ENCODE data around the gene CREB3L4. TPM values are rescaled to one million over a fixed set of nuclear protein-coding genes. Genes with fewer than 3 reads are reported as not detected.

CREB3L4 gene
- total RNA-seq, 2 donors from 2014 or later: 0.66 to 14.0 TPM

GRCh38 chr1:153945795-153946621 is 21.7 kb upstream of the CREB3L4 start:
- H3K9me3 ChIP-seq: no peaks in the 10 kb centered on the region
- H3K4me3 ChIP-seq: peak overlapping the region; percentile 32 to 74
- TF ChIP-seq CTCF (IDR thresholded peaks at IDR 0.05) (no peak), POLR2A (IDR thresholded peaks at IDR 0.05) (peak in 2 of 3 donors; percentile 48 to 52)
- peak; percentile 76 for ATAC-seq
- H3K4me1 ChIP-seq: peaks cover 26% of the 10 kb centered on the region
- no peaks in the 10 kb centered on the region for H3K27me3 ChIP-seq
- intact Hi-C loops (cut with DNase I): loop anchor here (10.0 kb wide), 1 partner anchor 141 kb away; no protein-coding TSS in a partner anchor
- peak overlapping the region; percentile 79 to 95 (median 90) for H3K27ac ChIP-seq
- peak; percentile 72 to 86 (median 76) for DNase-seq
- peaks cover 0 to 6% of the 10 kb centered on the region in 2 donors for H3K36me3 ChIP-seq (replicated peaks in 1 of 2; ENCODE audit: insufficient read depth in 1 of 2, low read depth in 2 of 2)
- 1% methylated on average over 89 of the region's 95 CpGs; no CpG with 5 or more reads in 1 of the 2 donors for WGBS, 2 donors

GRCh38 chr1:153946622-153947241 is 21.0 kb upstream of the CREB3L4 start, which contains the start of gene DENND4B:
DENND4B (minus strand) TSS chr1:153946718; CDS start chr1:153944374, 2,344 bp downstream.
- Histone ChIP-seq H3K27me3 (no peaks in the 10 kb centered on the region), H3K36me3 (replicated peaks in 1 of 2; ENCODE audit: insufficient read depth in 1 of 2, low read depth in 2 of 2) (peaks cover 0 to 12% of the 10 kb centered on the region in 2 donors), H3K4me1 (peaks cover 26% of the 10 kb centered on the region), H3K27ac (peak within 1 kb of the TSS; percentile 79 to 95 (median 90)), H3K9me3 (no peaks in the 10 kb centered on the region), H3K4me3 (peak within 1 kb of the TSS; percentile 32 to 74)
- DNase-seq: peak; percentile 80 to 86 (median 84)
- 16 to 36% methylated on average over 6 to 13 of the region's 28 CpGs for WGBS, 2 donors
- TF ChIP-seq CTCF (IDR thresholded peaks at IDR 0.05) (peak; percentile 89 to 99 (median 97)), POLR2A (IDR thresholded peaks at IDR 0.05) (no peak)
- intact Hi-C loops (cut with DNase I): loop anchor here (10.0 kb wide), 1 partner anchor 142 kb away; no protein-coding TSS in a partner anchor
- ATAC-seq: peak; percentile 91

GRCh38 chr1:153951183-153951582 is 16.5 kb upstream of the CREB3L4 start:
- intact Hi-C loops (cut with DNase I): no loop called here
- 86 to 95% methylated on average over 8 to 11 of the region's 11 CpGs for WGBS, 2 donors

GRCh38 chr1:153951801-153952200 is 15.9 kb upstream of the CREB3L4 start:
- no peak for ATAC-seq
- TF ChIP-seq POLR2A (IDR thresholded peaks at IDR 0.05) (no peak), CTCF (IDR thresholded peaks at IDR 0.05) (no peak)
- no peak overlapping the region for H3K27ac ChIP-seq
- 87 to 92% methylated on average over 2 of the region's 2 CpGs for WGBS, 2 donors
- no peaks in the 10 kb centered on the region for H3K27me3 ChIP-seq
- no peak overlapping the region for H3K4me3 ChIP-seq
- peaks cover 0 to 16% of the 10 kb centered on the region in 2 donors for H3K36me3 ChIP-seq (replicated peaks in 1 of 2; ENCODE audit: insufficient read depth in 1 of 2, low read depth in 2 of 2)
- H3K9me3 ChIP-seq: no peaks in the 10 kb centered on the region
- no peak for DNase-seq
- H3K4me1 ChIP-seq: peaks cover 16% of the 10 kb centered on the region
- intact Hi-C loops (cut with DNase I): no loop called here

More at GRCh38 chr1:153951183-153951582, 16.5 kb upstream of the CREB3L4 start:
- H3K9me3 ChIP-seq: no peaks in the 10 kb centered on the region
- H3K4me3 ChIP-seq: no peak overlapping the region
- peaks cover 12% of the 10 kb centered on the region for H3K4me1 ChIP-seq
- no peak overlapping the region for H3K27ac ChIP-seq
- DNase-seq: no peak
- TF ChIP-seq POLR2A (IDR thresholded peaks at IDR 0.05) (no peak), CTCF (IDR thresholded peaks at IDR 0.05) (no peak)
- ATAC-seq: no peak
- H3K27me3 ChIP-seq: no peaks in the 10 kb centered on the region
- H3K36me3 ChIP-seq (replicated peaks in 1 of 2; ENCODE audit: insufficient read depth in 1 of 2, low read depth in 2 of 2): peaks cover 0 to 16% of the 10 kb centered on the region in 2 donors
